Measurements from ENCODE around the gene ATXN10.
"Not testable (repeated sequence)": the region's sequence is repeated elsewhere in the genome, so short reads cannot be mapped to it uniquely, and the experiment has no call there.

Gene ATXN10

GRCh38 chr22:45645150-45645525, 26.5 kb upstream of the ATXN10 start:
- no peak for DNase-seq

GRCh38 chr22:45645526-45646414, 25.9 kb upstream of the ATXN10 start:
- DNase-seq = peak; percentile 28

- DNase-seq = no peak
Measured at GRCh38 chr22:45647532-45648225, 24.0 kb upstream of the ATXN10 start.

- DNase-seq = no peak
Measured at GRCh38 chr22:45648301-45649117, 23.1 kb upstream of the ATXN10 start.

GRCh38 chr22:45649809-45650208, 21.8 kb upstream of the ATXN10 start:
- DNase-seq = no peak

- no peak for DNase-seq
Measured at GRCh38 chr22:45650721-45651120, 20.9 kb upstream of the ATXN10 start.

- DNase-seq = no peak
Measured at GRCh38 chr22:45651931-45652528, 19.6 kb upstream of the ATXN10 start.

GRCh38 chr22:45656577-45656976, 15.1 kb upstream of the ATXN10 start:
- DNase-seq = no peak

GRCh38 chr22:45657701-45658100, 13.9 kb upstream of the ATXN10 start:
- no peak for DNase-seq

- DNase-seq = no peak
Measured at GRCh38 chr22:45664136-45664646, 7.4 kb upstream of the ATXN10 start.

- DNase-seq = no peak
Measured at GRCh38 chr22:45667486-45667885, 4.1 kb upstream of the ATXN10 start.

GRCh38 chr22:45670363-45670762, 1.3 kb upstream of the ATXN10 start:
- DNase-seq = not testable (repeated sequence)

- DNase-seq = no peak
Measured at GRCh38 chr22:45670981-45671782, 452 bp upstream of the ATXN10 start.

GRCh38 chr22:45672564-45673481, 1.2 kb downstream of the ATXN10 start:
- no peak for DNase-seq

- DNase-seq = no peak
Measured at GRCh38 chr22:45673482-45674175, 2.0 kb downstream of the ATXN10 start.

- DNase-seq = no peak
Measured at GRCh38 chr22:45676024-45676423, 4.4 kb downstream of the ATXN10 start.

GRCh38 chr22:45677063-45677462, 5.4 kb downstream of the ATXN10 start:
- no peak for DNase-seq

- DNase-seq = no peak
Measured at GRCh38 chr22:45678961-45679912, 7.6 kb downstream of the ATXN10 start.

Data from NCI-H345 (cell line).